ENCODE data around the gene PRKX.
"Not testable (repeated sequence)": the region's sequence is repeated elsewhere in the genome, so short reads cannot be mapped to it uniquely, and the experiment has no call there.

PRKX gene

GRCh38 chrX:3699821-3700381, 13.5 kb downstream of the PRKX start:
- POLR2A ChIA-PET, result no interaction called here
- CTCF ChIA-PET, result no interaction called here
- TF ChIP-seq ARNT (IDR thresholded peaks at IDR 0.05), result no peak
- no peak for DNase-seq (ENCODE audit: extremely low spot score)

GRCh38 chrX:3697701-3698279, 15.7 kb downstream of the PRKX start:
- ChIA-PET CTCF (no interaction called here), POLR2A (no interaction called here)
- TF ChIP-seq SUZ12 (IDR thresholded peaks at IDR 0.05) (no peak), ELF4 (IDR thresholded peaks at IDR 0.05) (no peak), CTBP1 (IDR thresholded peaks at IDR 0.05; ENCODE audit: borderline replicate concordance) (no peak), BHLHE40 (IDR thresholded peaks at IDR 0.05; ENCODE audit: borderline replicate concordance) (no peak), FOXK2 (IDR thresholded peaks at IDR 0.05) (no peak), TARDBP (IDR thresholded peaks at IDR 0.05) (no peak), FOXA1 (IDR thresholded peaks at IDR 0.05) (no peak), ARNT (IDR thresholded peaks at IDR 0.05) (no peak), L3MBTL2 (conservative IDR thresholded peaks at IDR 0.05) (no peak), PKNOX1 (IDR thresholded peaks at IDR 0.05) (no peak), HDGF (IDR thresholded peaks at IDR 0.05; ENCODE audit: borderline replicate concordance) (no peak), FOXM1 (IDR thresholded peaks at IDR 0.05; ENCODE audit: borderline replicate concordance) (no peak), ZNF384 (IDR thresholded peaks at IDR 0.05) (no peak), LEF1 (IDR thresholded peaks at IDR 0.05; ENCODE audit: borderline replicate concordance) (no peak), NFRKB (IDR thresholded peaks at IDR 0.05) (no peak), SP1 (IDR thresholded peaks at IDR 0.05) (no peak)
- no peak for DNase-seq (ENCODE audit: extremely low spot score)

- ChIA-PET CTCF (no interaction called here), POLR2A (no interaction called here)
- TF ChIP-seq SP1 (IDR thresholded peaks at IDR 0.05) (no peak), ELF4 (IDR thresholded peaks at IDR 0.05) (no peak), SUZ12 (IDR thresholded peaks at IDR 0.05) (no peak), LEF1 (IDR thresholded peaks at IDR 0.05; ENCODE audit: borderline replicate concordance) (no peak), ARNT (IDR thresholded peaks at IDR 0.05) (no peak), ZNF384 (IDR thresholded peaks at IDR 0.05) (no peak), FOXA1 (IDR thresholded peaks at IDR 0.05) (no peak), FOXK2 (IDR thresholded peaks at IDR 0.05) (no peak), PKNOX1 (IDR thresholded peaks at IDR 0.05) (no peak), BHLHE40 (IDR thresholded peaks at IDR 0.05; ENCODE audit: borderline replicate concordance) (no peak), FOXM1 (IDR thresholded peaks at IDR 0.05; ENCODE audit: borderline replicate concordance) (no peak), NFRKB (IDR thresholded peaks at IDR 0.05) (no peak), HDGF (IDR thresholded peaks at IDR 0.05; ENCODE audit: borderline replicate concordance) (no peak), L3MBTL2 (conservative IDR thresholded peaks at IDR 0.05) (no peak), CTBP1 (IDR thresholded peaks at IDR 0.05; ENCODE audit: borderline replicate concordance) (no peak)
- no peak for DNase-seq (ENCODE audit: extremely low spot score)
Measured at GRCh38 chrX:3697220-3697684, 16.2 kb downstream of the PRKX start.

- no peak for TF ChIP-seq CTBP1 (IDR thresholded peaks at IDR 0.05; ENCODE audit: borderline replicate concordance)
- no peak for TF ChIP-seq FOXA1 (IDR thresholded peaks at IDR 0.05)
- no peak for TF ChIP-seq ZNF384 (IDR thresholded peaks at IDR 0.05)
- no peak for TF ChIP-seq HDGF (IDR thresholded peaks at IDR 0.05; ENCODE audit: borderline replicate concordance)
- TF ChIP-seq ARNT (IDR thresholded peaks at IDR 0.05), result no peak
- TF ChIP-seq L3MBTL2 (conservative IDR thresholded peaks at IDR 0.05), result no peak
- no peak for TF ChIP-seq ELF4 (IDR thresholded peaks at IDR 0.05)
- no peak for TF ChIP-seq BHLHE40 (IDR thresholded peaks at IDR 0.05; ENCODE audit: borderline replicate concordance)
- TF ChIP-seq PKNOX1 (IDR thresholded peaks at IDR 0.05), result no peak
- TF ChIP-seq LEF1 (IDR thresholded peaks at IDR 0.05; ENCODE audit: borderline replicate concordance), result no peak
- no peak for TF ChIP-seq TARDBP (IDR thresholded peaks at IDR 0.05)
- TF ChIP-seq SP1 (IDR thresholded peaks at IDR 0.05), result no peak
- ChIA-PET POLR2A (no interaction called here), CTCF (no interaction called here)
- no peak for DNase-seq (ENCODE audit: extremely low spot score)
Measured at GRCh38 chrX:3695536-3695935, 17.9 kb downstream of the PRKX start.

GRCh38 chrX:3690140-3690539, 23.3 kb downstream of the PRKX start:
- DNase-seq (ENCODE audit: extremely low spot score), result no peak
- no peak for TF ChIP-seq L3MBTL2 (conservative IDR thresholded peaks at IDR 0.05)
- TF ChIP-seq SUZ12 (IDR thresholded peaks at IDR 0.05), result no peak
- no peak for TF ChIP-seq HDGF (IDR thresholded peaks at IDR 0.05; ENCODE audit: borderline replicate concordance)
- TF ChIP-seq NFRKB (IDR thresholded peaks at IDR 0.05), result no peak
- TF ChIP-seq SP1 (IDR thresholded peaks at IDR 0.05), result no peak
- TF ChIP-seq CTBP1 (IDR thresholded peaks at IDR 0.05; ENCODE audit: borderline replicate concordance), result no peak
- TF ChIP-seq FOXK2 (IDR thresholded peaks at IDR 0.05), result no peak
- no peak for TF ChIP-seq ARNT (IDR thresholded peaks at IDR 0.05)
- TF ChIP-seq FOXA1 (IDR thresholded peaks at IDR 0.05), result no peak
- no peak for TF ChIP-seq PKNOX1 (IDR thresholded peaks at IDR 0.05)
- no peak for TF ChIP-seq ZNF384 (IDR thresholded peaks at IDR 0.05)
- no peak for TF ChIP-seq BHLHE40 (IDR thresholded peaks at IDR 0.05; ENCODE audit: borderline replicate concordance)
- no peak for TF ChIP-seq FOXM1 (IDR thresholded peaks at IDR 0.05; ENCODE audit: borderline replicate concordance)
- no peak for TF ChIP-seq ELF4 (IDR thresholded peaks at IDR 0.05)
- TF ChIP-seq LEF1 (IDR thresholded peaks at IDR 0.05; ENCODE audit: borderline replicate concordance), result no peak
- TF ChIP-seq TARDBP (IDR thresholded peaks at IDR 0.05), result no peak
- POLR2A ChIA-PET, result no interaction called here
- CTCF ChIA-PET, result no interaction called here

GRCh38 chrX:3683236-3683635, 30.2 kb downstream of the PRKX start:
- CTCF ChIA-PET; POLR2A ChIA-PET; DNase-seq (ENCODE audit: extremely low spot score): not testable (repeated sequence)

Data from HEK293T (cell line).